Lower leg skin (tissue), 4 donors: ENCODE results near the gene VPS51. TPM values are rescaled to one million over a fixed set of nuclear protein-coding genes. Genes with fewer than 3 reads are reported as not detected.

ENCODE experiments used
- DNase-seq, 2 donors: peaks; one replicate each; pipeline ENCODE4 v3.0.0-alpha.2; 2019; ENCODE audit warnings: low spot score in 2 of 2
- H3K4me3 ChIP-seq: fragments of 200-600 bp; sonication (generic); 2 replicates; pipeline ENCODE4 v1.5.1; 2017; ENCODE audit warnings: mild to moderate bottlenecking, low read depth; ENCODE audit not compliant: poor library complexity, severe bottlenecking
- CTCF ChIP-seq, 3 donors: fragments of 450-650 bp; IDR thresholded peaks; one replicate each; pipeline ENCODE4 v1.5.1; 2016; ENCODE audit warnings: antibody characterized with exemption in 3 of 3, mild to moderate bottlenecking in 3 of 3, moderate library complexity in 2 of 3
- POLR2A ChIP-seq, 2 donors: fragments of 450-650 bp; IDR thresholded peaks; one replicate each; pipeline ENCODE4 v1.6.1; 2016 to 2017; ENCODE audit warnings: antibody characterized with exemption in 2 of 2, mild to moderate bottlenecking in 1 of 2, moderate library complexity in 1 of 2
- WGBS, 2 donors: methylation state at CpG; one replicate each; pipeline ENCODE4 v1.1.5; 2018; 5-methylcytosine and 5-hydroxymethylcytosine counted together
- intact Hi-C: fragments of 100-400 bp; cut with DNase I; formaldehyde crosslinking; loops from one replicate; pipeline ENCODE4 v1.15.0; 2023; ENCODE audit warnings: low total_unique reads
- total RNA-seq, 4 donors: library from RNA; depleted of rRNA; stranded (reverse); fragments of >200 nt; gene quantifications; one replicate each; pipeline ENCODE4 v1.1.0, GENCODE V29; 2016

Gene VPS51
- total RNA-seq, 4 donors from 2014 or later = 373 to 932 (median 648) TPM

GRCh38 chr11:65102142-65103095, 6.4 kb downstream of the VPS51 start:
- H3K4me3 ChIP-seq = no peak overlapping the region
- TF ChIP-seq POLR2A (IDR thresholded peaks at IDR 0.05) = no peak
- TF ChIP-seq CTCF (IDR thresholded peaks at IDR 0.05) = no peak
- no peak for DNase-seq
- intact Hi-C loops = no loop called here
- 74 to 76% methylated on average over 8 of the region's 8 CpGs for WGBS, 2 donors

- intact Hi-C loops = no loop called here
- DNase-seq = no peak
- H3K4me3 ChIP-seq = no peak overlapping the region
- no peak for TF ChIP-seq POLR2A (IDR thresholded peaks at IDR 0.05)
- no peak for TF ChIP-seq CTCF (IDR thresholded peaks at IDR 0.05)
Measured at GRCh38 chr11:65103476-65103875, 7.5 kb downstream of the VPS51 start.

- no peak overlapping the region for H3K4me3 ChIP-seq
- WGBS, 2 donors = 81 to 86% methylated on average over 4 of the region's 4 CpGs
- DNase-seq = no peak
- TF ChIP-seq POLR2A (IDR thresholded peaks at IDR 0.05) (no peak), CTCF (IDR thresholded peaks at IDR 0.05) (no peak)
- intact Hi-C loops = no loop called here
Measured at GRCh38 chr11:65104628-65105027, 8.6 kb downstream of the VPS51 start.

GRCh38 chr11:65107078-65107477, 11.1 kb downstream of the VPS51 start:
- DNase-seq = no peak
- H3K4me3 ChIP-seq = no peak overlapping the region
- intact Hi-C loops = no loop called here
- WGBS, 2 donors = 97% methylated on average over 10 to 15 of the region's 15 CpGs
- TF ChIP-seq CTCF (IDR thresholded peaks at IDR 0.05) (no peak), POLR2A (IDR thresholded peaks at IDR 0.05) (no peak)

- no peak for DNase-seq
- 93 to 95% methylated on average over 36 to 50 of the region's 52 CpGs for WGBS, 2 donors
- intact Hi-C loops = no loop called here
- no peak overlapping the region for H3K4me3 ChIP-seq
- TF ChIP-seq CTCF (IDR thresholded peaks at IDR 0.05) (no peak), POLR2A (IDR thresholded peaks at IDR 0.05) (no peak)
Measured at GRCh38 chr11:65107751-65108468, 11.9 kb downstream of the VPS51 start.
